A204.1 (cell line): ENCODE measurements around the gene DNAJB8.

Experiments used
- FAIRE-seq: peaks from 2 replicates; lab custom pipeline; 2012; peaks lifted over from hg19 to GRCh38; lab: Jason Lieb, UNC

Gene DNAJB8

DNA sequence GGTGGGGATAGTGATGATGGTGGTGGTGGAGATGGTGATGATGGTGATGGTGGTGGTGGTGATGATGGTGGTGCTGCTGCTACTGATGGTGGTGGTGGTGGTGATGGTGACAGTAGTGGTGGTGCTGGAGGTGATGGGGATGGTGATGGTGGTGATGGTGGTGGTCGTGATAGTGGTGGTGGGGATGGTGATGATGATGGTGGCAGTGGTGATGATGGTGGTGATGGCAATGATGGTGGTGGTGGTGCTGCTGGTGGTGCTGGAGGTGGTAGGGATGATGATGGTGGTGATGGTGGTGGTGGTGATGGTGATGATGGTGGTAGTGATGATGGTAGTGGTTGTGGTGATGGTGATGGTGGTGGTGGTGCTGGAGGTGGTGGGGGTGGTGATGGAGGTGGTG lies 21.3 kb downstream of the DNAJB8 start:
- no peak for FAIRE-seq

- FAIRE-seq = no peak
These were observed 22.9 kb downstream of the DNAJB8 start for GRCh38 chr3:128443771-128444170.

DNA sequence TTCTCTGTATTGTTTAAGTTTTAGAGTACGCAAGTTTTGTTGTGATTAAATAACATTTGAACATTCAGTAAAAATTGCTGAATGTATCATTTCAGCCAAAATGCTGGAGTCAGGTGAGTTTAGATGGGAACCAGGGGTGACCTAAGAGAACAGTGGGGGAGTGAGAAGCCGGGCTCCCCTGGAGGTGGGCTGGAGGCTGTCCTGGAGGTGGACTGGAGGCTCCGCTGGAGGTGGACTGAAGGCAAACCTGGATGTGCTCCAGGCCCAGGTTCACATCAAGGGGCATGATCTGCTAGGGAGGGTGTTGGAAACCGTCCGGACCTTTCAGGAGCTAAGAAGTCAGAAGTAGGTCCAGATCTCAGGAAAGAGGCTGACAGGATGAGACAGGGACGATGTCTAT lies 23.7 kb downstream of the DNAJB8 start:
- FAIRE-seq = no peak

GRCh38 chr3:128442070-128442469 lies 24.6 kb downstream of the DNAJB8 start:
- no peak for FAIRE-seq

GRCh38 chr3:128439226-128439625 lies 27.5 kb downstream of the DNAJB8 start:
- no peak for FAIRE-seq

DNA sequence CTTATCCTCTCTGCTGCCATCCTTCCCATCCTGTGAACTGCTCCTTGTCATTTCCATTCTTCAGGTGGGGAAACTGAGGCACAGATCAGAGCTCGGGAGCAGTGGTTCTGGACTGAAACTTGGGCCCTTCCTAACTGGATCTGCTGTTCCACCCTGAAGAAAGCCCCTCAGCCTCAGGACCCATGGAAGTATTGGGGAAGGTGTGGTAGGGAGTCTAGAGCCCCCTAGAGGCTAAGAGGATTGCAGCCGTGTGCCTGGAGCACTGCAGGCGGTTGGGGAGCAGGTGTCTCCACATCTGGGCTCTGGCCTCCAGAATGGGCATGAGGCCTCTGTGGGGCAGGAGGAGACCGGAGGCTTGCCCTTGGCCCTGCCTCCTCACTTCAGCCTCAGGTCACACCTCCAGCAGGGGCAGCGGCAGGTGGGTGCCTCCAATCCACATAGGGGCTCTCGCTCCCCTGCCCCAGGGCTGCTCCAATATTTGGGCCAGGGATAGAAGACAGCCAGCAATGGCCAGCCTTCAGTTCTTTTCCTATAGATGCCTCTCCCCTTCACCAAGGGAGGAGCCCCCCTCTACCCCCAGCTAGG lies 28.1 kb downstream of the DNAJB8 start:
- FAIRE-seq = no peak

GRCh38 chr3:128436214-128436613 lies 30.5 kb downstream of the DNAJB8 start:
- FAIRE-seq = no peak

DNA sequence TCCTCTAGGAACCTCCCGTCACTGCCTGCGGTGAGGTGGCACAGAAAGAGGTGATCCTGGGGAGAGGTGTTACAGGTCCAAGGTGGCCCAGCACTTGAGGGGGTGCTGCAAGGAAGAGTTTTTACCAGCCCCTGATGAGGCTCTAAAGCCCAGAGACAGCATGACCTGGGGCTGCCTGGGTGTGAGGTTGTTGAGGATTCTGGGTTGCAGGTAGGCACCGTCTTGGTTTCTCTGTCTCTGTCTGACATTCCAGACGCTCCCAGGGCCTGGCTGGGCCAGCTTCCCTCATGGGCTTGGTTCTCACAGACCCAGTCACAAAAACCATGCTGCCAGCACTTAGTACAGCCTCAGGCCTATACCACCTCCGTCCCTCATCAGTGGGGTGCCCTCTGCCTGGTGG lies 31.1 kb downstream of the DNAJB8 start:
- FAIRE-seq = no peak

DNA sequence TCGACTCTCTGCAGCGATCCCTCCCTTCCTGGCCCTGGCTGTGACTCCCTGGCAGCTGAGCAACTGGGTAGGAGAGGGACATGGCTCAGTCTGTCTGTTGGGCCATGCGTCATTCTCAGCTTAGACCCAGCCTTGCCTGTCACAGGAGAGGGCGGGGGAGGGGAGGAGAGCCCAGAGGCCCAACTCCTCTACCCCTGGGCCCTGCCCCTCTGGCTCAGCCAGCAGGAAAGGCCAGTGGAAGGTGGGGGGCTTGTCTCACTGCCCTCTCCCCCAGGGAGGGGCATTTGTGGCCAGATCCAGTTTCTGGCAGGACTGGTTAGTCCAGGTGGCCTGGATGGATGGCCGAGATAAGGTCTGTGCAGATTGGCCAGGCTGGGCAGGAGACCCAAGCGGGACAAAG lies 31.6 kb downstream of the DNAJB8 start:
- no peak for FAIRE-seq

- FAIRE-seq = no peak
These were observed 32.2 kb downstream of the DNAJB8 start for GRCh38 chr3:128434524-128434923.

DNA sequence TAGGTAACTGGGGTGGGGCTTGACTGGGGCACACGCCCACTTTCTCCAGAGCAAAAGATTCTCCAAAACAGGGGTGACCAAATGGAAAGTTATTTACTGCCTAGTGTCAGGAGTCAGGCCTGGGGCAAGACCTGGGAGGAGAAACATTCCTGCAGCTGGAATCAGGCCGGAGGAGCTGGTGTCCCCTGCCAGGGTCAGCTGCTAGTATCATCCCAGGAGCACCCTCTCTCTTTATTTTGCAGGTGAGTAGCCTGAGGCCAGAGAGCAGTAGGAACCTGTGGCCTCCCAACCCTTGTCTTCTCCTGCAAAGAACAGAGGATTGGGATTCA lies 32.9 kb downstream of the DNAJB8 start:
- no peak for FAIRE-seq

- FAIRE-seq = no peak
These were observed 33.5 kb downstream of the DNAJB8 start for GRCh38 chr3:128432971-128433836.

GRCh38 chr3:128432301-128432970 lies 34.3 kb downstream of the DNAJB8 start:
- FAIRE-seq = no peak

- FAIRE-seq = no peak
These were observed 34.8 kb downstream of the DNAJB8 start for GRCh38 chr3:128431803-128432300.

DNA sequence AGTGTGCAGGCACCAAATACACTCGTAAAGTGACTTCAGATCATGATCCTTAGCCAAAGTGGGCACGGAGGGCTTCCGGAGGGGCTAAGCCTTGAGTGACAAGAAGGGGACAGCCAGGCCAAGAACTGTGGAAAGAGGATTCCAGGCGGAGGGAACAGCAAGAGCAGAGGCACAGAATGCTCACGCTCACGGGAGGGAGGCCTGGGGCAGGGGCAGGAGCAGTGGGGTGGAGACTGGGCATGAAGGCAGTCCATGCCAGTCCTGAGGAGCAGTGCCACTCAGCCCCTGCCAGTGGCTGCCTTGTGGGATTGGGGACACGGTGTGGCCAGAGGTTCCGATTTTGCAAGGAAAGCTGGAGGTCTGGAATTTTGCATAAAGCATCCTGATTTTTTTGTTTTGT lies 36.0 kb downstream of the DNAJB8 start:
- FAIRE-seq = no peak

GRCh38 chr3:128430301-128430700 lies 36.4 kb downstream of the DNAJB8 start:
- FAIRE-seq = no peak

DNA sequence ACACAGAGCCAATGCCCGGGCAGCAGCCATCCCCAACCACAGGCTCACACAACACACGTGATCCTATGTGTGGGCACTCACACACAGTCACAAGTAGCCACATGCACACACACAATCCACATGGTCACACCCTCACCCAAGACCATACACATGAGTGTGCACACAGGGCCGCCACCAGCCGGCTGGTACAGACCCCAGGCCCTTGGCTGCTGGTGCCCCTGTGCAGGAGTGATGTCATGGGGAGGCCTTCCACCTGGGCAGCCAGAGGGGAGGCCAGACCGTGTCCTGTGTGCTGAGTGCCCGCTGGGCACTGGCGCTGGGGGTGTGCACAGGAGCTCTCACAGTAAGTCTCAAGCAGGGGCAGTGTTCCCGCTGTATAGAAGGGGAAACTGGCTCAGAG lies 36.9 kb downstream of the DNAJB8 start:
- FAIRE-seq = no peak

DNA sequence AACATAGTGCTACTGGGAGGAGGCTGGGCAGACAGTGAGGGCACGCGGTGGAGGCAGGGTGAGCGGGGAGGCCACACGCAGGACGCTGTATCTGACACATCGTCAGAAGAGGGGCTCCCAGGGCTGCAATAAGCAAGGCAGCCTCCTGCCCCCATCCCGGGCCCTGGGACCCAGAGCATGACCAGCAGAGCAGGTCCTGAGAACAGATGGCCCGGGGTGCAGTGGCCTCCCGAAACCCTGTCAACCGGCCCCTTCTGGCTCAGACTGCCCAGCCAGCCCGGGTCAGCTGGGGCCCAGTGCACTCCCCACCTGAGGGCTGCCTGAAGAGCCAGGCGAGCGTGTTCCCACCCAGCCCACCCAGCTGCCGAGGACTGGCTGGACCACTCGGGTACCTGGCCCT lies 37.4 kb downstream of the DNAJB8 start:
- FAIRE-seq = no peak

- FAIRE-seq = no peak
These were observed 38.5 kb downstream of the DNAJB8 start for GRCh38 chr3:128427872-128428822.

- no peak for FAIRE-seq
These were observed 39.4 kb downstream of the DNAJB8 start for GRCh38 chr3:128427175-128427857.

DNA sequence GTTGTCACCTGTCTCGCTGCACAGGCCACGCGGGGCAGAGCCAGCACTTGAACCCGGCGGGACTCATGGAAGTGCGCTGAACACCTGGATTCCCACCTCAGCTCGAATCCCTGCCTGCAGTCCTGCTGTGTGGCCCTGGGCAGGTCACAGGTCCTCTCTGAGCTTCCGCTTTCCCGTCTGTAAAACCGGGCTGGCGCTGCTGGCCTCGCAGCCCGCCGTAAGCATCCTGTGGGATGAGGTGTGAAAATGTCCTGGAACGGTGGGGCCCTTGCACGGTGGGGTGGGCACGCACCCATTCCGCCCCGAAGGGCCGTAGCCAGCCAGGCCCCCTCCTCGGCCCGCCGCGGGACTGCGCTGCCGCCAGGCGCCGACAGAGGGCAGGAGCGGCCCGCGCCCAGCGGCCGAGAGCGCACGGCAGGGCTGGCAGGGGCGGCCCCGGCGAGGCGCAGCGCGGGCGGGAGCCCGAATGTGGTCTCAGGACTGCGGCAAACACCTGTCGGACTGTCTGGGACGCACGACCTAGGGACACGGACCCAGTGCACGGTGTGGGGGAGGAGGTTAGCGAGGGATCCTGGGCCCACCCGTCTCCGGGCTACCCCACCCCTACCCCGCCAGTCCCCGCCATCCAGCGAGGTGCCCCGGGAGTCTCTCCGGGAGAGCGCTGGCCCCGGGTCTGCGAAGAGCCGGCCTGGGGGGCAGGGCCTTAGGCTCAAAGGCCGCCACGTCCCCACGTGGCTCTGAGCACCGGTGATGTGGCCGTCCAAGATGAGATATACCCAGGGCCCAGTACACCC lies 40.4 kb downstream of the DNAJB8 start:
- FAIRE-seq = no peak
